HG03060 (cell line): Measurements from ENCODE around the gene RAD51AP2.
"Not testable (repeated sequence)": the region's sequence is repeated elsewhere in the genome, so short reads cannot be mapped to it uniquely, and the experiment has no call there.

Experiments used
- ATAC-seq: cut with Tn5 transposase; IDR thresholded peaks from one replicate; pipeline ENCODE4 v1.9.1; 2021; ENCODE audit warnings: low read depth, moderate number of reproducible peaks; ENCODE audit not compliant: unreplicated experiment

The RAD51AP2 gene

DNA sequence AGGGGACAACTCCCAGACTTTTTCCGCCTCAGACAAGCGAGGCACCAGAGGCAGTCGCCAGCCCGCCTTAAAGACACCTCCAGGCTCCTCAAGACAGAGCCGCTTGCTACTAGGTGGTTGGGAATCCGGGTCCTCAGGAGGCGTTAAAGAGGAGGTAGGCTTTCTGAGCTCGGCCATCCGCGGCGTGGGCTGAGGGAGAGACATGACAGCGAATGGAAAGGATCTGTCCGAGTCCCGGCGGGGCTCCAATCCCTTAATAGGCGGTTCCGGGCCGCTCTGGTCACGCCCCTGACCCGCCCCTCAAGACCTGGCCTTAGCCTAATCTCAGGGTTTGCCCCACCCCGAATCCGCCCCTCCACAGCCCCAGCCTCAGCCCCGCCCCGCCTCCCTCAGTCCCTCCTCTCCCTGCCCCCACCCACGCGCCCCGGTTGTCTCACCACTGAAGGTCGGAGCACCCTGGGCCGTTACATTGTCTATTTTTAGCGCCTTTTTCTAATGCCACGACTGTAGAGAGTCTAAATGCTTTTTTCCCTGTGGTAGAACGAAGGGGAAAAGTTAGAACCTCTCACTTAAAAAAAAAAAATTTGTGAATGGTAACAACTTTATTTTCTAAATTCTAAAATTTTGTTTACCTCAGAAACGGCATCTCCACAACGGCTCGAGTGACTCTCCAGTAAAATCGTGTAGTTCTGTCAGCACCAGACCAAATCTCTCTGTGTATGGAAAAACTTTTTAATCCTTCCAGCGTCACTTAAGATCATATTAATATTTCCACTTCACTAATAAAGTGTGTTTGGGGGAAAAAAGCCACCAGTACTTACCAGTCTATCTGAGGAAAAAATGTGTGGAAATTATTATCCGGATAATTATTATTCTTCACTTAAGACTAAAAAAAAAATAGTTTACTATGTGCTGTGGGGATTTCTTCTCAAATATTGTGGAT is at the start of gene RAD51AP2:
Gene RAD51AP2, minus strand, starts transcription at position 229 of the 943 bp plus-strand sequence. Its CDS starts 25 bp downstream, at position 204.
- peak; percentile 71 for ATAC-seq

DNA sequence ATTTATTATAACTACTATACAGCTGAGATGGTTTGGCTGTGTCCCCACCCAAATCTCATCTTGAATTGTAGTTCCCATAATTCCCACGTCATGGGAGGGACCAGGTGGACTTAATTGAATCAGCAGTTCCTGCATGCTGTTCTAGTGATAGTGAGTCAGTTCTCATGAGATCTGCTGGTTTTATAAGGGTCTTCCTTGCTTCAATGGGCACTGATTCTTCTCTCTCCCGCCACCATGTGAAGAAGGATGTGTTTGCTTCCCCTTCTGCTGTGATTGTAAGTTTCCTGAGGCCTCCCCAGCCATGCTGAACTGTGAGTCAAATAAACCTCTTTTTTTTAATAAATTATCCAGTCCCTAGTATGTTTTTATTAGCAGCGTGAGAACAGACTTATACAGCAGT is 47.5 kb upstream of the RAD51AP2 start:
- ATAC-seq = not testable (repeated sequence)

DNA sequence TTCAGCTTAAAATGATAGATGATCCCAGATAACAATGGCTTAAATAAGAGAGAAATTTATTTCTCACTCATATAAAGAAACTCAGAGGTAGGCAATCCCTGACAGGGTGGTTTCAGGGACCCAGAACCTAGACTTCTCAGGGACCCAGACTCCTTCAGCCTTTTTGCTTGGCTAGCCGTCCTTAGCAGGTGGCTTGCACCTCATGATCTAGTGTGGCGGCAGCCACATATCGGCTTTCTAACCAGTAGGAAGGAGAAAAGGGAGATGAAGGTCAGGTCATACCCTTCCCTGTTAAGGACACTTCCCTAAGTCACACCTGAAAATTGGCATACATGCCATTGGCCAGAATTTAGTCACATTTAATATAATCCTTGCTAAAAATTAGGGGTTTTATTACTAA is 40.6 kb upstream of the RAD51AP2 start:
- no peak for ATAC-seq

DNA sequence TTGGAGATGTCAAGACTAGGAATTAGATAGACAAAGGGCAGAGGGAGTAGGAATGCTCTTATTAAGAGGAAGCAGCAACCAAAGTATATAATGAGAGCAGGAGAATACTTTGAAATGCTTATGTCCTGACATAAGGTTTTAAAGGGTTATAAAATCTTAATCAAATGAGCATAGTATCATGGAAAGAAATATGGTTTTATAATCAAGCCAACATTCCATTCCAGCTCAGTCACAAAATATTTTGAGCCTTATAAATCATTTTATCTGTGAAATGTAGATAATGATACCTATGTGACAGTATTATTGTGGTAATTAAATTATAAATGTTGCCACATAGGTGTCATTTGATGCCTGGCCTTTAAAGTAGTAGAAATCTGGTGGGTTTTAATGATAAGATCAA is 39.8 kb upstream of the RAD51AP2 start:
- ATAC-seq = no peak

DNA sequence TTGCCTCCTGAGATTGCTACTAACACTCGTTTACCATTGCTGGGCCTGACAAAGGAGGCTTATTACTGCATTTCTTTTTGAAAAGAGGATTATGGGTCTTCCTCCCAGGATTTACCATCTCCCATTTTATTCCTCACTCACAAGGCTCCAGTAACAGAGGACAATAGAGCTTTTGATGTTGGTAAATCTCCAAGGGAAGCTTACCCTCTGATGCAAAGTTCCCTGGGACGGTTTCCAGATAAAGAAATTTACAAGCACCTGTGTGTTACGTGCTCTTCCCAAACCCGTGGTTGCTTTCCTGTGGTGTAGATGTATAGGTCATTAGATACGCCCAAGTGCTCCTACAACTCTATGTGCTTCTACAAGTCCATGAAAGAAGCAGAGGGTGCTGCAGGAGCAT is 39.4 kb upstream of the RAD51AP2 start:
- no peak for ATAC-seq

DNA sequence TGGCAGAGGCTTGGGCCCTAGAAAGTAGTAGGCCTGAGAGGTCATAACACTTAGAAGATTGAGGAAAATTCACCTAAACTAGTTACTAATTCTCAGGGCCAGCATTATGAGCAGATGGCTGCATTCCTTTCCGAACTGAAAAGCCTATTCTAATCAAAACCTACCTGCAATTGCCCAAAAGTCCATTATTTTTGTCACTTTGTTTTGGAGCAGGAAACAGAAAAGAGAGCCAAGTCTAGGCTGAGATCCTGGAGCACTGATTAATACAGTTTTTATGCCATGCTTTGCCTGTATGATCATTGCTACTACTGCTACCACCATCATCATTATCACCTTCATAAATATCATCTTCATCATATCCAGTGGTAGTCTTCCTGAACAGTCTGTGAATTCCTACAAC is 36.9 kb upstream of the RAD51AP2 start:
- no peak for ATAC-seq

DNA sequence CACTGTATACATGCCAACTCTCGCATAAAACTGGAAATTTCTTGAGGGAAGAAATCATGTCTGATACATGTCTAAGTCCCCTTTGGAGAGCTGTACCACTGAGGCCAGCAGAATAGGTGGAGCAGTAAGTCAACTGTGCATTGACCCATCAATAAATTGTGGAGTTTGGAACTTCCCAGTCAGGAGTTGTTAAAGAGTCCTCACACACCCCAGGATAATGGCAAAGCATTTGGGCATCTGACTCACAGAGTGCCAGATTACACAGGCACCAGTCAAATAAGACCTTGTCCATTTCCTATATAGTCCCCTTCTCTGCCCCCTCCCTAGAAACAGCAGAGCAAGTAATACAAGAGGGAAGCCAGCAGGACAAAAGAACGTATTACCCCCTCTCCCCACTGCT is 32.7 kb upstream of the RAD51AP2 start:
- ATAC-seq = no peak

DNA sequence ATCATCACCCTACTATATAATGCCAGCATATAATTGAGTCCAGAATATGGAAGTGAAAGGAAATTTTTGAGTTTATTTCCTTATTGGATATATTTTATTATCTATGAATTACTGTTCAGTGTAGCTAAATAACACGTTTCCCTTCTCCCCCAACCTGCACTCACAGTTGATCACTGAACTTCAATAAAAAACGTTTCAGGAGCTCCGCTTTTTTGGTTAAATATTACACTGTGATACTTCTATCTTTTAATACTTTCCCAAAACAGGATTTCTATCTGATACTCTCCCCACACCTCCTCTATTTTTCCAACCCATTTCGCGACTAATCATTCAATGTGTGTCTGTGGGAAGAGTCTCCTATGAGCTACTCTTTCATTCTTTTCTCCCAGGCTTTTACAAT is 29.5 kb upstream of the RAD51AP2 start:
- no peak for ATAC-seq

DNA sequence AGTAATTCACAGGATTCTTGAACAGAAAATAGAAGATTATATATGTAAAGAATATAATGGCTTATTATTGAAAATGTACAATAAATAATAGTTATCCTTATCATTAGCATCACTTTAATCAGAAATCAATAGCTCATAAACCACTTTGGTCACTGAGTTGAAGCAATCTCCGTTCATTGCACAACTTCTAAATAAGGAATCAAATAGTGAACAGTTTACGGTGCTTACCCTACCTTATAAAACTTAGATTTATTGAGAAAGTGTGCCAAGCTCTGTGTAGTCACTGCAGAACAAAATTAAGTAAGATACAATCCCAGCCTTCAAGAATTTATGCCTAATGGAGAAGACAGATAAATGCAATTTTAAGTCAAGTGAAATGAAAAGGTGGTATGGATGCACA is 29.0 kb upstream of the RAD51AP2 start:
- no peak for ATAC-seq

DNA sequence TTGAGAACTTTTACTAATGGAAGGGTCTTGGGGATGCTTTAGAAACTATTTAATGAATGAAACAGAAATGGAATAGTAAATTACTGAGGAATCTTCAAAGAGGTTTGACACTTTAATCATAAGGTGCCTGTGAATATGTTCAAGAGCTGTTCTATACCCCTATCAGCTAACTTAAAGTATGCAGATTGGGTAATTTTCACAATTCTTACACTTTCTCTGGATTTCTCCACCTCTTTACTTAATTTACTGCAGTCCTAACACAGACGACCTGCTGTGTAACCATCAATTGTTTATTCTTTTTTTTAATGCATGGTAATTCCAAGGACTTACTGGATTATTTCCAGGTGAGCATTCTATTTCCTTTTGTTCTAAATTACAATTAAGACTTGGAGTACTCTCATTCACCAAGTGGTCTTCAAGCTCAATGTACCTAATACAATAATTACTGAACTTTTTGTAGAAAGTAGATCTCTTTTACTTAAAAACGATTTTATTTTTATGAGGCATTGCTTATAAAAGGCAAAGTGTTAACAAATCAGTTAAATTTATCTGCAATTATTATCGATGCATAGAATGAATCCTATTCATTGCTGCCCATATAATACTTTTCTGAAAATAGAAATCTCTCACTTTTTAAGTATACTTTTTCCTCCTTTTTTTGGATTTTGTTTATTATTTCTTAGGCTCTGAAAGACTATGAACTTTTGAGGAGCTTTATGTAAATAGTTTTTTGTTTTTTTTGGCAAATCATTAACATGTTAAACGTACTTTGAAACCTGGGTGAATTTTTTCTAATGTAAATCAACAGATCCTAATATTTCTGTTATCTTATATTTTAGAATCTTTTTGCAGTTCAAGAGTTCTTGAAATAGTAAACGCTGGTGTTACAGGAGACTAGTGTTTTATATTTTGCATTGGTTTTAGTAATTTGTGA is 27.7 kb upstream of the RAD51AP2 start:
- ATAC-seq = no peak

DNA sequence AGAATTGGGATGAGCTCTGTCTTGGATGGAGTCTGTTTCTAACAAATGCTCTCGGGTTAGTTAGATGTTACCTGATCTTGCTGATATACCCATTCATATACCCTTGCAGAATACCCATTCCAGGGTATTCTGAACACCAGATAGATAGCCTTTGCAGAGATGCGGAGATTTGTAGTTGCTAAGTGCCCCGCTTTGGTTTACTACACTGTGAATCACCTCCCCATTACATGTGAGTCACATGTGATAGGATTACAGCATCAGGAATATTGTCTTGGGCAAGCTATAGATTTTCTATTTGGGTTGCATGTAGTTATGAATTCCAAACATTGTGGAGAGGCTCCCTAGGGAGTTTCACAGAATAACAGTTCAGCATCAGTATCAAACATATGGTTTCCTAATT is 26.0 kb upstream of the RAD51AP2 start:
- ATAC-seq = no peak

DNA sequence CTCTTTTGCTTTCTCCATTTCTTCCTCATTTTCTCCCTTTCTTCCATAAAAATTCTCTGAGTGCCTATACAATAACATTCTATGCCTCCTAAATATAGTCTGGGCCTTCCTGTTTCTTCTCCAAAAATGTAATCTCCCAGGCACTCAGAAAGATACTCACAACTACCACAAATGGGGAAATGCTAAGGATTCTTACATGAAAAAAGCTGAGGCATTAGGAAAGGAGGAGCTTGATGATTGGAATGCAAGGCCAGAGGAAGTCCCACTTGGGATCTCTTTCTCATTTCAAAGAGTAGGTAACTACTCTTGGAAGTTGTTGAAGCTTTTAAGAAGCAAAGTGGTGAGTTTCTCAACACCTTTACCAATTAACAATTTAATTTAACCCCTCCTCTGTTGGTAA is 25.6 kb upstream of the RAD51AP2 start:
- ATAC-seq = no peak

DNA sequence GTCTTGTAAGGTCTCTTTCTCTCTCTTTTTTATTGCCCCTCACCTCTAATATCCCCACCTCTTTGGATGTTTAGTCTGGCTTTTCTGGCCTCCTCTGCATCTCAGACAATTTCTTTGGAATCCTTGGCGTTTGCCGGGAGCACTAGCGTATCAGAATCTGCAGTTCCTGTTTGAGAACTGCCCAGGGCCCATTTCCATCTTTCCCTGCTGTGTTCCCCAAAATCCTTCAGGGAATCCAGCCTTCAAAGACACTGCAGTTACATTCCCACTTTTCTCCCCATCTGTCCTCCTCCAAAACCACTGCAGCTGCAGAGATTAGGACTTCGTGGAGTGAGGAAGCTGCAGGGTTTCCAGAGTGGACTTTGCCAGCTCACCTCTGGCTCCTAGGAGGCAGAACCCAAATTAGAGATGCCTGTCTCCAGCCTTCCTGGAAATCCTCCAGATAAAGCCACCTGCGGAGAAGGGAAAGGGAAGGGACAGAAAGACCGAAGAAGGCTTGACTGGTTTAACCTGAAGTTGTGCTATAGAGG is 25.0 kb upstream of the RAD51AP2 start:
- ATAC-seq = no peak

DNA sequence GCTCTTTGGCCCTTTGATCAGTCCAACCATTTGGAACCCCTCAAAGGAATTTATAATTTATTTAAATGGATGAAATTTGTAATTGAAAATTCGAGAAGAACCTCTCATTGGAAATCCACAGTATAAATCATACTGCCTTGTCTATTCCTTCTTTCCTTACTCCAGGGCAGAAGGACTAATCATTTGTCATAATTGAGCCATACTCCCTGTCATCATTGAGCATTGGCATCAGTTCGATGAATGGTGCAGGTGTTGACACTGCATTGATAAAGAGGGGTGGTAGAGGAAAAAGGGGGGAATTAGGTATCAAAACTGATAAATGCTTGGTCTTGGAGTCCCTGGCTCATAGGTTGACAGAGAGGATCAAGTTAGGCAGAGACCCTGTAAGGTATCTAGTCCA is 24.2 kb upstream of the RAD51AP2 start:
- no peak for ATAC-seq

DNA sequence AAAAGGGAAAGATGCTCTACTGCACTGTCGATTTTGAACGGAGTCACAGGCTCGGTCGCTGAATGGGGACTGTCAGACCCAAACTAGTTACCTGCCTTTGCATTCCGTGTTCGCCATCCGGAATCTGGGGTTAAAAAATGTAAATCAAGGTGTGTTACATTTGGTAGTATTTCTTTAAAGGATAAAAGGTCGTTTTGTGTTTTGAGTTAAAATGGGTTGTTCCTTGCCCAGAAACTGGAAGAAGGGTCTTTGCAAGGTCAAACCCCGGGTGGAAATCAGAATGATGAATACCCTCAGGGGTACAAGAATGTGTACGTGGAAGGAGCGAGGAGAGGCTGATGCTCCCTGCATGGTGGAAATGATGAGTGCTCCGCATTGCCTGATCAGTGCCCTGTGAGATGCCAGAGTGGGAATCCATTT is 23.3 kb upstream of the RAD51AP2 start:
- no peak for ATAC-seq

DNA sequence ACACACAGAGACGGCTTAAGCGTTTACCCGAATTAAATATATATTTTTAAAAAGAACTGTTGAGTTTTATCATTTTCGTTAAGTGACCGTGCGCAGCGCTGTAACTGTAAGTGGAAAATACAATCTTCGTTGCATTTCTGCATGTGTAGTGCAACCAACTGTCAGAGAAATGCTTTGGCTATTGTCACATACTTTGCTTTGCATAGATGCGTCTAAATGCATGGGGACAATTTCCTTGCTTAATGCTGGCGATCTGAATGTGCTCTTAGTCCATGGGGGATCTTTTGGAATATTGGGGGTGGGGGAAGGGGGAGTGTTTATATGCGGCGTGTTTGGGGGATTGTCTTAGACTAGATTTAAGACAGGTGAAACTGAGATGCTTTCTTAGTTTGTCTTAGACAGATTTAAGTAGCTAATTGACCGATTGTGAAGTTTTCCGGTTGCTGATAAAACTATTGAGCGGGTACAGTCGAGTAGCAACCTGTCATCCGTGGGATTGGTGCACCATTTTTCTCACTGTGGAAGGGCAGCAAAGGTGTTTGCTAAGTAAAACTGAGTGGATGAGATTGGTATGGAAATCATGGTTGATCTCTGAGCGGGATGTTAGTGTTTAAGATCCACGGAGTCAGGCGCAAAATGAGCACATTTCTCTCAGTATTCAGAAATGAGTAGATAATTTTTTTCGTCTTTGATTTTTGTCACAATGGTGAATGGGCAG is 22.7 kb upstream of the RAD51AP2 start:
- no peak for ATAC-seq

DNA sequence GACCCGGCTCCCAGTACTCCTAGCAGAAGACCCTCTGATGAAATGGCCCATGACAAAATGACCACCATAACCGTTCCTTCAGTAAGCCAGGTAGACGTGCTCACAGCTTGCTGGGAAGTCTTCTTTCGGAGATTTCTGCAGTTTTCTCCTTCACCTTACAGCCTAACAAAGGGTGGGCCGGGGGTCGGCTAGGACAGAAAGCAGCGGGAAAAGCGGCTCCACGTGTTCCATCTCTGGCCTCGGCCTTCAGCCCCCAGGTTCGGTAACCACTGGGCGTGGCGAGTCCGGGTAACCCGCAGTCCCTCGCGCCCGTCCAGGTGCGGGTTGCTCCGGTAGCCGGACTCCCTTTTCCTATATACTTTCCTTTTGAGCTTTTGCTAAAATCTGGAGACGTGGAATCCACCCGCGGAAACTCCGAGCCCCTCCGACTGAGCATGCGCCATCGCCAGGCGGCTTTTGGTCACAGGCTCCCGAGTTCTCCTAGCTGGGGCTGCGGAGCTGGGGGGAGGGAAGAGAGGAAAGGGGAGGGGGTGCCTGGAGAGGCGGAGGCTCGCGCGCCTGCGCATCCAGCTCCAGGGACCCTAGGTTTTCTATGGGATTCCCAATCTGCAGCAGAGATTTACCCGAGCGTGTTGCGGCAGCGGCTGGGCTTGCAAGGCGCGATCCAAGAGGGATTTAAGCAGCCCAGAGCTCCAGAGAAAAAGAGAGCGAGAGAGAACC is 22.0 kb upstream of the RAD51AP2 start, which contains the start of gene VSNL1:
Gene VSNL1, plus strand, starts transcription at position 604 of the 720 bp plus-strand sequence. CDS start 51,379 bp downstream, outside the sequence.
- no peak for ATAC-seq

DNA sequence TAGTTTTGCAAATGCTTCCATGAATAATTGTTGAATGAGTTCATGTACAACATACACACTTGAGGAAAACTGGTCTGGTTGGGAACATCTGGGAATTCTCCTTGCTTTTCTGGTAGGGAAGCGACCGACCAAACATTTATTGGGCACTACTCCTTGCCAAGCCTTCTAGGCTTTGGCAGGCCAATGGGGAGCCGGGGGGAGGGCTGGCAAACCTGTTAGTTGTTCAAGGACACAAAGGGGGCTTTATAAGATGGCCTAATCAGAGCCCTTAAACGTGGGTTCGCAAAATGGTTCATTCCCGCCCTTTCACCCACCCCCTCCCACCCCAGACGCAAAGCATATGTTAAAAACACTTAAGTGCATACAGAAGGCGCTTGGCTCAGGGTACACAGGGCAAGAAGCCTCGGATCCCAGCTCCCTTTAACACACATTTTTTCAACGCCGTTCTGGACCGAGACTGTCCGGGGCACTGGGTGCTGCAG is 21.4 kb upstream of the RAD51AP2 start:
- no peak for ATAC-seq

DNA sequence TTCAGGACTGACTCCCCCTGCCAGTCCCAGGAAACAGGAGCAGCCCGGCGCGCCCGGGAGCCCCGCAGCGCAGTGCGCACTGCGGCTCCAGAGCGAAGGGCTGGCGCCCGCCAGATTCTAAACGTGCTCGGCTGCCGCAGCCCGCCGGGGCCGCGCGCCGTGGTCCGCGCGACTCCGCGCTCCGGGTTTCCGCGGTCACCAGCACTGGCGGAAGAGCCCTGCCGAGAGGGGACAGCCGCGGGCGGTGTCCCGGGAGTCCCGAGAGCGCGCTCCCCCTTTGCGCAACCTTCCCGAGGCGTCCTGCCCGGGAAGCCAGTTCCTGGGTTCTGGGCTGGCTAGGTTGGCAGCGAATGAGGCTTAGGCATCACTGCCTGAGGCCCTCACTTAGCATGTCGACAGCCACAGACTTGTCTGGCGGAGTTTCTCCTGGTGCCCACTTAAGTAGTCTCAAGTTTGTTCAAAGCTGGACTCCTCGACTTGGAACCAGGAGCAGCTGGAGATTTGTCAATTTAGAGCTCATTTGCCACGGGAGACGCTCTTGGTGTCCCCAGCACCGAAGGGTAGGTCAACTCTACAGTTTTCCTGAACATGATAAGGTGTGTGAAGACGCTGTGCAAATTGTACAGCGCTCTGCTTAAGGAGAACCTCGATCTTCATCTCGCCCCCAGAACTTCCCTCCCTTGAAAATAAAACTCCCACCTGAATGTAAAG is 20.8 kb upstream of the RAD51AP2 start:
- ATAC-seq = no peak
